ENCODE measurements around the gene WAPL. TPM values are rescaled to one million over a fixed set of nuclear protein-coding genes. Genes with fewer than 3 reads are reported as not detected.
"Not testable (repeated sequence)": the region's sequence is repeated elsewhere in the genome, so short reads cannot be mapped to it uniquely, and the experiment has no call there.

WAPL gene
- total RNA-seq, 1 experiment from 2014 or later, result 15.4 TPM

DNA sequence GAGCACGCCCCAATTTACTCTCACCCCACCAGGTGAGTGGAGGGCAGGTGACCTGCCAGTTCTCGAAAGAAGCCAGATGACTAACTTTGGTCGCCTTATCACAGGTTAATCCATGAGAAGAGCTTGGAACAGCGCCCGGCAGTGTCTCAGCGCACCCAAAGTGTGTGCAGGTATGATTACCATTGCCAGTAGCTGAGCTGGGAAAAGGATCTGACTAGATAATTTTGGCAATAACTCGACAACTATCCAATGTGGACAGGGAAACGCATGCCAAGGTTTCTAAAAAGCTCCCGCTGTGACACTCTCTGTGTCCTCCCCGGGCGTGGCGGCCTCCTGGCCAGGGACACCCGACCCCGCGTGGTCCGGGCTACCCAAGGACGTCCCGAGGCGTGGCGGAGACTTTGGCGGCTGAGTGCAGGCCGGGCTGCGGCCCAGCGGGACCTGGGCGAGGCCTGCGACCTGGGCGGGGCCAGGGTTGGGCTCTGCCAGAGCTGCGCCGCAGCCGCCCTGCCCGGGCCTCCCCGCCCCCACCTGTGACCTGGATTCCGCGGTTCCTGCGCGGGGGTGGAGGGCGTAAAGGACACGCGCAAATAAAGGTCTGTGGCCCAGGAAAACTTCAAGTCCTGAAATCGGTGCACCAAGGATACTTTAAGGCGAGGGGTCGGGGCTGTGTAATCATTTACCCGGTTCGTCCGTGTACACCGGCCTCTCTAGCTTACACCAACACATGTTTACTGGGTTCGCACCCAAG lies 13.7 kb upstream of the WAPL start:
- Histone ChIP-seq H3K27me3 (no peaks in the 10 kb centered on the region), H3K4me3 (no peak overlapping the region), H3K9me3 (no peaks in the 10 kb centered on the region), H3K36me3 (no peaks in the 10 kb centered on the region)
- DNase-seq, result peak; percentile 44

DNA sequence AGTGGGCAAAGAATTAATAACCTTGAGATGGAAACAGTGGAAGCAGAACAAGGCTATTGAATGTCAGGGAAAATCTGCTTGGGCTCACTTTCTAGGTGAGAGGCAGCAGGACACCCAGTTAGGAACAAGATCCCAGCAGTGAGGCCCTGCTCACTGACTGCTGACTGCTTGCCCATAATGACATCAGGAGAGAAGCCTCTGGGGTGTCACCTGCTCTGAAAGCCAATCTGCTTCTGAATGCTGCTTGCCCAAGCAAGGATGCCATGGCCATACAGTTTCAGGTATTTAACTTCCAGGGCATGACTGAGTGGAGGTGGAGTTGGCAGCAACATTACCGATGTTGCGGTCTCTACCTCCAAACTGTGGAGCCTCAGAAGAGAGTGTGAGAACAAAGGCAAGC lies 11.7 kb upstream of the WAPL start:
- Histone ChIP-seq H3K36me3 (no peaks in the 10 kb centered on the region), H3K4me3 (no peak overlapping the region), H3K9me3 (no peaks in the 10 kb centered on the region), H3K27me3 (no peaks in the 10 kb centered on the region)
- DNase-seq, result no peak

DNA sequence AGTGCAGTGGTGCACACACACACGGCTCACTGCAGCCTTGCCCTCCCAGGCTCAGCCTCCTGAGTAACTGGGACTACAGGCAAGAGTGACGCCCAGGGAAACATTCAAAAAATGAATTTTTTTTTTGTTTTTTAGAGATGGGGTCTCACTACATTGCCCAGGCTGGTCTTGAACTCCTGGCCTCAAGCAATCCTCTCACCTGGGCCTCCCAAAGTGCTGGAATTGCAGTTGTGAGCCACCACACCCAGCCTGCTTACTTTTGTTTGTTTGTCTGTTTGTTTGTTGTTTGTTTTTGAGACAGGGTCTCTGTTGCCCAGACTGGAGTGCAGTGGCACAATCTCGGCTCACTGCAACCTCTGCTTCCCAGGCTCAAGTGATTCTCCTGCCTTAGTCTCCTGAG lies 7.1 kb upstream of the WAPL start:
- H3K9me3 ChIP-seq, H3K36me3 ChIP-seq, H3K4me3 ChIP-seq, DNase-seq, H3K27me3 ChIP-seq: not testable (repeated sequence)

- Histone ChIP-seq H3K9me3 (no peaks in the 10 kb centered on the region), H3K36me3 (peaks cover 8% of the 10 kb centered on the region; the same call in 1 of the 2 replicates), H3K4me3 (no peak overlapping the region), H3K27me3 (no peaks in the 10 kb centered on the region)
- DNase-seq, result no peak
Observed at GRCh38 chr10:86526606-86527005, 5.0 kb upstream of the WAPL start.

- not testable (repeated sequence) for H3K9me3 ChIP-seq
Observed at GRCh38 chr10:86525713-86526112, 4.1 kb upstream of the WAPL start.

DNA sequence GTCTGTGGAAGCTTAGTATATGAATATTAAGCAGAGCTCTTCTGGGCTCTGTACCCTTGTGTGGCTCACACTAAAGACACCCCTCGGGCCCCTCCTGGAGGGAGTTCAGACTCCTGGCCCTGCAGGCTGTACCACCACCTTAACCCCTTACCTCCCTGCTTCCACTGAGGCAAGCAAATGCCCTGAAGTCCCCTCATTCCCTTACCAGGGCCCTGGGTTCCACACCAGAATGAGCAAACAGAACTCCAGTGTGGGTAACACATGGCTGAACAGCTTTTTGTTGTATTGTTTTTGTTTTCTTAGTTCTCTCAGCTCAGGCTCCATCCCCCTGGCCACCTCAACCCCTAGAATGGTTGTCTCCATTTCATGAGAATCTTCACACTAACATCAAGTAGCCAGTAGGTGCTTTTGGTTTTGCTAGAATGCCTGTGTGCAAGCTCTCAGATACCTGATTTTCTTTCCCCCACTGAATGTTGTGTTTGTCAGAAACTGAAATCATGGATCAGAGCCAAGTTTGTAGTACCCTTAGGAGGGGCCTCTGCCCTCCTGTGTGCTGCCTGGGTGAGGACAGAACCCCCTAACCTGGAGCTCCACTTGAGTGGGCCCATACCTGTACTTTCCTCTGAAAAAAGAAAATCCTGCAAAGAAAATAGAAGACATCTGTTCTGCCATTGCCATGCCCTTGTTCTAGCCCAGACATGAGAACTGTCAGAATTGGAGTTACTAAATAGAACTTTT lies 2.8 kb upstream of the WAPL start:
- Histone ChIP-seq H3K27me3 (no peaks in the 10 kb centered on the region), H3K9me3 (no peaks in the 10 kb centered on the region), H3K36me3 (peaks cover 12% of the 10 kb centered on the region), H3K4me3 (no peak overlapping the region)
- no peak for DNase-seq

More at GRCh38 chr10:86525713-86526112, 4.1 kb upstream of the WAPL start:
- H3K27me3 ChIP-seq, DNase-seq, H3K4me3 ChIP-seq, H3K36me3 ChIP-seq: not testable (repeated sequence)

DNA sequence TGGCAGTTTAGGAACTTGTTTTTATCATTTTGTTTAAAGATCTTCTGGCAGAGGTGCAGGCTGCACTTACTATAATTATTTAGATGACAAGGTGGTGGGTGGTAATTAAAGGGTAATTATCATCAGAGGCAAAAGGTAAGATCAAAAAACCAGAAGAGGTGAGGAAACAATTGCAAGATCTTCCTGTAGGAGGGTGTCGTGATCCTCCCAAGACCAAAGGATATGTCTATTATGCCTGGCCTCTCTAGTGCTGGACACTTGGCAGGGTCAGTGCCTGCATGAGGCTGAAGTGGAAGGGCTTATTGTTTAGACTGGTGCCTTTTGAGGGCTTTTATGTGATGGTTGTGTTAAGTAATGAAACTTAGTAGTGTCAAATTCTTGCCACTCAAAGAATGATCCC lies 1.8 kb upstream of the WAPL start:
- no peak for DNase-seq
- H3K27me3 ChIP-seq, result no peaks in the 10 kb centered on the region
- H3K36me3 ChIP-seq, result peaks cover 19% of the 10 kb centered on the region
- no peaks in the 10 kb centered on the region for H3K9me3 ChIP-seq
- peak overlapping the region; percentile 98 for H3K4me3 ChIP-seq

GRCh38 chr10:86522510-86522855 lies 891 bp upstream of the WAPL start:
- Histone ChIP-seq H3K9me3 (no peaks in the 10 kb centered on the region), H3K4me3 (peak overlapping the region; percentile 98), H3K36me3 (peaks cover 27% of the 10 kb centered on the region), H3K27me3 (no peaks in the 10 kb centered on the region)
- no peak for DNase-seq

DNA sequence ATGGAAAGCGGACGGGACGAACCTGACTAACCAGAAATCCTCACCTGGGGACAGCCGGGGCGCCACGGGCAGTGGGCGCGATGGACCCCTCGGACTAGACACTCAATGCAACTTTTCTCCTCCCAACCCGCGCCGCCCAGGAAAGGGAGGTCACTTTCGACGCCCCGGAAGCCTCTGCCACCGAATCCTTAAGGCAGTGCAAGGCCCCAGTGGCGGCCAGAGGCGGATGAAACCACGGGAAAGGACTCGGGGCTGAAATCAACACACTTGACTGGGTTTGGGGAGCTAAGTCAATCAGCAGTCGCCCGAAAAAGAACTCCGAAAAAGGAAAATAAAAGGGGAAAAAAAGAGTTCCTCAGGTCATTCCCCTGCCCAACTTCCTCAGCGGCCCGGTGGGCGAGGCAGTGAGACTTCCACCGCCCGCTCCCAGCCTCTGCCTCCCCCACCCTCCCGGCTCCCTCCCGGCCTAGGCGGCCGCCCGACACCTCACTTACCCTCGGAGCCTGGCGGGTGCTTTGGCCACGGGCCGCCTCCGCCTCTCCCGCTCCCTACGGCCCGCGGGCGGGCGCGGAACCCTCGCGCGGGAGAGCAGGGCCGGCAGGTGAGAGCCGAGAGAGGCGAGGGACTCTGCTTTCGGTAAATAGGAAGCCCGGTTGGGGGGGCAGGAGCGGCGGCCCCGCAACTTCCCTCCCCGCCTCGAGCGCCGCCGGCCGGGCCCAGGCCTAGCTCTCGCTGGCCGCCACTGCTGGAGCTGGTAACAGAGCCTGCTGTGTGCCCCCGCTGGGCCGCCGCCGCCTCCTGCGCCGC lies 518 bp downstream of the WAPL start:
- H3K27me3 ChIP-seq, result no peaks in the 10 kb centered on the region
- no peaks in the 10 kb centered on the region for H3K9me3 ChIP-seq
- DNase-seq, result peak; percentile 66
- peak overlapping the region; percentile 98 for H3K4me3 ChIP-seq
- H3K36me3 ChIP-seq, result peaks cover 37% of the 10 kb centered on the region

DNA sequence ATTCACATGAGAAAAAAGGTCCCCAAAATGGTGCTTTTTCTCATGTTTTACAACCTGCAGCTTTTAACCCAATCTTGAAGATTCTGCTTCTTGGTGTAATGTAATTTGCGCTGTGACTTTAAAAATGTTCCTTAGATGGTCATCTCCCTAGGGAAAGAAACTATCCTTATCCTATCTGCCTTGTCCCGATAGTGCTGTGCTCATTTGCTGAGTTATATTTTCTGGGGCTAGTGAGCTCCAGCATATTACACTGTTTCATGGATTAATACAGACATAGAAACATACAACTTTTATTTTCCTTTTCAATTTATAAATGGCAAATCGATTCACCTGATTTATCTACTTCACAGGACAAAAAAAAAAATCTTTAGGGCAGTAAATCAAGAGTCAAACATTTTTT lies 2.8 kb downstream of the WAPL start:
- Histone ChIP-seq H3K36me3 (peaks cover 54% of the 10 kb centered on the region), H3K27me3 (no peaks in the 10 kb centered on the region), H3K9me3 (no peaks in the 10 kb centered on the region), H3K4me3 (no peak overlapping the region)
- DNase-seq, result no peak

DNA sequence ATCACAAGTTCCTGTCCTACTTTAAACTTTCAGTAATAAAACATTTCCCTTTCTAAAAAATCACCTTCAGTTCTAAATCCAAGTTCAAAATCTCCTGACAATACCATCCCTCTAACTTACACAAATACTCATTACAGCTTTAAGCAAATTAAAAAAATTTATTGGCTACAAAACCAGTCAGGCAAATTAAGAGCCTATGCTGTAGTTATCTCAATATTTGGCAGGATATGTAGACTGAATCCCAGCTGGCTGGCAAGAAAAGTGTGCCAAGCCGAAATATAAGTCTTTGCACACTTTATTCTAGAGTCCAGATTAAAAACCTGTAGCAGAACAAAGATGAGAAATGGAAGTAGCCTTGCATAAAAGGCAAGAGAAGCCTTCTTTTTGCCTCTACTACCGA lies 9.5 kb downstream of the WAPL start:
- Histone ChIP-seq H3K27me3 (no peaks in the 10 kb centered on the region), H3K9me3 (no peaks in the 10 kb centered on the region), H3K4me3 (no peak overlapping the region), H3K36me3 (peaks cover 65% of the 10 kb centered on the region)
- no peak for DNase-seq

DNA sequence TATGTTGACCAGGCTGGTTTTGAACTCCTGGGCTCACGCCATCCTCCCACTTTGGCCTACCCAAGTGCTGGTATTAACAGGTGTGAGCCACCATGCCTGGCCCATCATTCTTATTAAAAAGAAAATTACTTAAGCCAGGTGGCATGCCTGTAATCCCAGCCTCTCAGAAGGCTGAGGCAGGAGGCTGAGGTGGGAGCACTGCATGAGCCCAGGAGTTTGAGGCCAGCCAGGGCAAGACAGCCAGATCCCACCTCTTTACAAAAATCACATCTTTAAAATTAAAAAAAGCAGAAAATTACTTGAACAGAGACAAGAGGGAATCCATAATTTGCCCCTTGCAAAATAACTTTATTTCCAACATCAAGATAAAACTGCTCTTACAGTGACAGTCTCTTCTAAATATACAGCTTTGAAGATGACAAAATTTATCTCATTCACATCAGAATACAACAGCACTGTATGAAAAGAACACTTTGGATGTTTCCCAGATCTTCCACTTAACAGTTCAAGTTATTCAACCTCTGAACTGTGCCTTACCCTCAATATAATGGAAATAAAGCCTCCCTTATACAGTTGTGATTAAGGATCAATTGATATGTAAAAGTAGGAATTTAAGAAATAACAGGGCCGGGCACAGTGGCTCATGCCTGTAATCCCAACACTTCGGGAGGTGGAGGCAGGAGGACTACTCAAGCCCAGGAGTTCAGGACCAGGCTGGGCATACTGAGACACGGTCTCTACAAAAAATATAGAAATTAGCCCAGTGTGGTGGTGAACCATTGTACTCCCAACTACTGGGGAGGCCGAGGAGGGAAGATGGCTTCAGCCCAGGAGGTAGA lies 10.3 kb downstream of the WAPL start:
- H3K36me3 ChIP-seq, result peaks cover 58% of the 10 kb centered on the region

GRCh38 chr10:86509145-86509544 lies 12.4 kb downstream of the WAPL start:
- Histone ChIP-seq H3K4me3 (no peak overlapping the region), H3K9me3 (no peaks in the 10 kb centered on the region), H3K27me3 (no peaks in the 10 kb centered on the region), H3K36me3 (peaks cover 50% of the 10 kb centered on the region)
- DNase-seq, result no peak

More for the DNA sequence above, 10.3 kb downstream of the WAPL start:
- H3K9me3 ChIP-seq, result no peaks in the 10 kb centered on the region
- no peaks in the 10 kb centered on the region for H3K27me3 ChIP-seq
- no peak overlapping the region for H3K4me3 ChIP-seq
- no peak for DNase-seq

GRCh38 chr10:86508217-86508616 lies 13.4 kb downstream of the WAPL start:
- no peak for DNase-seq
- peaks cover 41% of the 10 kb centered on the region for H3K36me3 ChIP-seq
- H3K27me3 ChIP-seq, result no peaks in the 10 kb centered on the region
- H3K4me3 ChIP-seq, result no peak overlapping the region
- no peaks in the 10 kb centered on the region for H3K9me3 ChIP-seq

GRCh38 chr10:86506499-86506898 lies 15.1 kb downstream of the WAPL start:
- H3K27me3 ChIP-seq, result no peaks in the 10 kb centered on the region
- no peaks in the 10 kb centered on the region for H3K9me3 ChIP-seq
- H3K4me3 ChIP-seq, result no peak overlapping the region
- no peak for DNase-seq
- peaks cover 27% of the 10 kb centered on the region for H3K36me3 ChIP-seq

GRCh38 chr10:86506062-86506461 lies 15.5 kb downstream of the WAPL start:
- Histone ChIP-seq H3K27me3 (no peaks in the 10 kb centered on the region), H3K36me3 (peaks cover 27% of the 10 kb centered on the region), H3K4me3 (no peak overlapping the region), H3K9me3 (no peaks in the 10 kb centered on the region)
- DNase-seq, result no peak
